Lower leg skin (tissue), 3 donors: Measurements from ENCODE around the gene MYO1B.

Experiments
- POLR2A ChIP-seq, 2 donors: fragments of 450-650 bp; IDR thresholded peaks; one replicate each; pipeline ENCODE4 v1.6.1; 2016 to 2017; ENCODE audit warnings: antibody characterized with exemption in 2 of 2, mild to moderate bottlenecking in 1 of 2, moderate library complexity in 1 of 2
- TF ChIP-seq, protein P1 (sequence below), 3 donors: fragments of 450-650 bp; IDR thresholded peaks; one replicate each; pipeline ENCODE4 v1.5.1; 2016; ENCODE audit warnings: antibody characterized with exemption in 3 of 3, mild to moderate bottlenecking in 3 of 3, moderate library complexity in 2 of 3

- TF ChIP-seq, protein P1, sequence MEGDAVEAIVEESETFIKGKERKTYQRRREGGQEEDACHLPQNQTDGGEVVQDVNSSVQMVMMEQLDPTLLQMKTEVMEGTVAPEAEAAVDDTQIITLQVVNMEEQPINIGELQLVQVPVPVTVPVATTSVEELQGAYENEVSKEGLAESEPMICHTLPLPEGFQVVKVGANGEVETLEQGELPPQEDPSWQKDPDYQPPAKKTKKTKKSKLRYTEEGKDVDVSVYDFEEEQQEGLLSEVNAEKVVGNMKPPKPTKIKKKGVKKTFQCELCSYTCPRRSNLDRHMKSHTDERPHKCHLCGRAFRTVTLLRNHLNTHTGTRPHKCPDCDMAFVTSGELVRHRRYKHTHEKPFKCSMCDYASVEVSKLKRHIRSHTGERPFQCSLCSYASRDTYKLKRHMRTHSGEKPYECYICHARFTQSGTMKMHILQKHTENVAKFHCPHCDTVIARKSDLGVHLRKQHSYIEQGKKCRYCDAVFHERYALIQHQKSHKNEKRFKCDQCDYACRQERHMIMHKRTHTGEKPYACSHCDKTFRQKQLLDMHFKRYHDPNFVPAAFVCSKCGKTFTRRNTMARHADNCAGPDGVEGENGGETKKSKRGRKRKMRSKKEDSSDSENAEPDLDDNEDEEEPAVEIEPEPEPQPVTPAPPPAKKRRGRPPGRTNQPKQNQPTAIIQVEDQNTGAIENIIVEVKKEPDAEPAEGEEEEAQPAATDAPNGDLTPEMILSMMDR (IDR thresholded peaks at IDR 0.05) = no peak
- TF ChIP-seq POLR2A (IDR thresholded peaks at IDR 0.05) = no peak
Observed at GRCh38 chr2:191289049-191289448, 43.8 kb downstream of the MYO1B start.
